AG09319 (cell line): ENCODE measurements around the gene CEP290.

Experiments used
- DNase-seq: peaks from one replicate; pipeline ENCODE4 v3.0.0-alpha.2; 2010; ENCODE audit warnings: low read depth; ENCODE audit errors: extremely low read depth
- CTCF ChIP-seq: IDR thresholded peaks from 2 replicates; pipeline ENCODE4 v1.5.1; 2011; ENCODE audit warnings: low read depth, mild to moderate bottlenecking, inconsistent platforms, low read length, moderate library complexity

Gene CEP290

DNA sequence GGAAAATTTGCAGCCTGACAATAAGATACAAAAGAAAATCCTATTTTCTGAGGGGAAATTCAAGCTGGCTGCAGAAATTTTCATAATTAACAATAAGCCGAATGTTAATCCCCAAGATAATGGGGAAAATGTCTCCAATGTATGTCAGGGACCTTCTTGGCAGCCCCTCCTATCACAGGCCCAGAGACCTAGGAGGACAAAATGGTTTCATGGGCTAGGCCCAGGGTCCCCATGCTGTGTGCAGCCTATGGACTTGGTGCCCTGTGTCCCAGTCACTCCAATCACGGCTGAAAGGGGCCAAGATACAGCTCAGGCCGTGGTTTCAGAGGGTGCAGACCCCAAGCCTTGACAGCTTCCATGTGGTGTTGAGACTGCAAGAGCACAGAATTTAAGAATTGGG lies 123.9 kb downstream of the CEP290 start:
- no peak for DNase-seq
- no peak for TF ChIP-seq CTCF

GRCh38 chr12:88015825-88016224 lies 126.1 kb downstream of the CEP290 start:
- no peak for TF ChIP-seq CTCF
- no peak for DNase-seq

DNA sequence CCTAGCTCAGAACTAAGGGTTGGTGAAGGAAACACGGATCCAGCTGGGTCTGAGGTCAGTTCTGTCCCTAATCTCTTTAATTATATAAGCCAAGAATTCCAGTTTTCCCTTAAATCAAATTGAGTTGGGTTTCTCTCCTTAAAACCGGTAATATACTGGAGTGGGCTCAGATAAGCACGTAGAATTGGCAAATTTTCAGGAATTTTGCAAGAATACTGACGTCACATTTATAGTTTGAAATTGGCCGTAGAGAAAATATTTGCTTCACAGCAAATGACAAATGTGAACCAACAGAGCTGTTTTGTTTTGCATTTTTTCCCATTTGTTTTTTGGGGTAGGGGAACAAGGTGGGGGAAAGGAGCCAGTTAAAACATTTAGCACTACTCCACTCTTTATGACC lies 130.1 kb downstream of the CEP290 start:
- no peak for TF ChIP-seq CTCF
- DNase-seq = no peak

DNA sequence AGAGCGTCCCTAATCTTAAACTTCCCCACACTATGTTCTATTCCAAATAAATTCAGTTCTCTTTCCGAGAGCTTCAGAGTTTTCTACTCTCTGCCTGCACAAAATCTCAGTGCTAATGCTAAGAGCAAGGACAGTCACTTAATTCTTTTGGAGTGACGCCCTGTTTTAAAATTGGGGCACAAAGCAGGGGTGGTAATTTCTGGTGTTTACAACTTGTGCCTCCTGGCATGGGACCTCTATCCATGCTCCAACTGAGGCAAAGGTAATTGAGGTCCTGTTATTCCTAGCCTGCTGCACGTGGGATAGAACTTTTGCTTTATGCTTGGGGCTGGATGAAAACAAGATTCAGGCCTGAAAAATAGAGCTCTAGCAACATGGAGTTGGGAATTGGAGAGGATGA lies 135.5 kb downstream of the CEP290 start:
- no peak for TF ChIP-seq CTCF

GRCh38 chr12:88001327-88001726 lies 140.6 kb downstream of the CEP290 start:
- TF ChIP-seq CTCF = no peak
- DNase-seq = no peak

More for the DNA sequence above, 135.5 kb downstream of the CEP290 start:
- no peak for DNase-seq
